Measurements from ENCODE around the gene PTPRN2.

Gene PTPRN2

GRCh38 chr7:157793973-157794745 is 793.5 kb downstream of the PTPRN2 start:
- Mint-ChIP-seq H3K4me1 (no peaks in the 10 kb centered on the region), H3K9me3 (no peaks in the 10 kb centered on the region), H3K27ac (no peak overlapping the region), H3K4me3 (no peak overlapping the region), H3K36me3 (no peaks in the 10 kb centered on the region), H3K27me3 (no peaks in the 10 kb centered on the region)
- DNase-seq, result no peak
- CTCF ChIA-PET, result no interaction called here

DNA sequence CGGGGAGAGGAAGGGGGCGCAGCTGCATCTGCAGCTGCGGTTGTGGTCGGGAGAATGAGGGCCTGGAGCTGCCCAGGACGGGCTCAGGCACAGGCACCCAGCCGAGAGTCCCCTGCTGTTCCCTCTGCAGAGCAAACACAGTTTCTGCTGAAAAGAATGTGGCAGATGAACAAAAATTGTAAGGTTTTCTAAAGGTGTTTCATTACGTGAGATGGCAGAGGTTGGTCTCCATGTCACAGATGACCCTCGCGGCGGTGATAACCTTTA is 794.6 kb downstream of the PTPRN2 start:
- CTCF ChIA-PET, result no interaction called here
- no peak for DNase-seq

GRCh38 chr7:157792241-157793086 is 795.2 kb downstream of the PTPRN2 start:
- H3K4me3 Mint-ChIP-seq, result no peak overlapping the region
- CTCF ChIA-PET, result no interaction called here
- DNase-seq, result no peak
- H3K27me3 Mint-ChIP-seq, result no peaks in the 10 kb centered on the region
- no peaks in the 10 kb centered on the region for H3K9me3 Mint-ChIP-seq
- no peak overlapping the region for H3K27ac Mint-ChIP-seq
- H3K4me1 Mint-ChIP-seq, result no peaks in the 10 kb centered on the region
- no peaks in the 10 kb centered on the region for H3K36me3 Mint-ChIP-seq

More for the DNA sequence above, 794.6 kb downstream of the PTPRN2 start:
- Mint-ChIP-seq H3K27me3 (no peaks in the 10 kb centered on the region), H3K27ac (no peak overlapping the region), H3K4me1 (no peaks in the 10 kb centered on the region), H3K9me3 (no peaks in the 10 kb centered on the region), H3K4me3 (no peak overlapping the region), H3K36me3 (no peaks in the 10 kb centered on the region)

GRCh38 chr7:157791666-157792065 is 796.0 kb downstream of the PTPRN2 start:
- H3K27ac Mint-ChIP-seq, result no peak overlapping the region
- DNase-seq, result no peak
- H3K36me3 Mint-ChIP-seq, result no peaks in the 10 kb centered on the region
- no peak overlapping the region for H3K4me3 Mint-ChIP-seq
- no peaks in the 10 kb centered on the region for H3K4me1 Mint-ChIP-seq
- H3K9me3 Mint-ChIP-seq, result no peaks in the 10 kb centered on the region
- H3K27me3 Mint-ChIP-seq, result no peaks in the 10 kb centered on the region
- CTCF ChIA-PET, result no interaction called here

GRCh38 chr7:157791261-157791660 is 796.4 kb downstream of the PTPRN2 start:
- CTCF ChIA-PET, result no interaction called here
- H3K9me3 Mint-ChIP-seq, result no peaks in the 10 kb centered on the region
- no peaks in the 10 kb centered on the region for H3K27me3 Mint-ChIP-seq
- H3K27ac Mint-ChIP-seq, result no peak overlapping the region
- DNase-seq, result no peak
- H3K36me3 Mint-ChIP-seq, result no peaks in the 10 kb centered on the region
- no peak overlapping the region for H3K4me3 Mint-ChIP-seq
- no peaks in the 10 kb centered on the region for H3K4me1 Mint-ChIP-seq

- Mint-ChIP-seq H3K27me3 (no peaks in the 10 kb centered on the region), H3K9me3 (no peaks in the 10 kb centered on the region), H3K4me1 (no peaks in the 10 kb centered on the region), H3K36me3 (no peaks in the 10 kb centered on the region), H3K27ac (no peak overlapping the region), H3K4me3 (no peak overlapping the region)
- no peak for DNase-seq
- CTCF ChIA-PET, result no interaction called here
These were observed 797.7 kb downstream of the PTPRN2 start for GRCh38 chr7:157789942-157790341.

DNA sequence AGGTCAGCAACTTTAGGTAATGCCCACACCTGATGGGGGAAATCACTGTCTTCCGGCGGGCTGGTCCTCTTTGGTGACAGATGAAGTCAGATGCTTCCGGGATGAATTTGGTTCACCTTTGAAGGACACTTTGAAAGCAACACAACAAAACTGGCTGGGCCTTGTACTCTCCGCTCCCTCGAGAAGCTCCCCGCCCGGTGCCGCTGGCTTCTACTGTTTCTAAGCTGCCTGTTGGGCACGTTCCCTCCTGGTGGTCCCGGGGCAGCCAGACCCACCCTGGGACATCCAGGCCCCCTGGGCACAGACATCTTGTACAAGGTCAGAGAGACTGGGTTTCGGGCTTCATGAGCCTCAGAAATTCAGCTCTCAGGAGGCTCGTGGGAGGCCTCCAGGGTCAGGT is 798.5 kb downstream of the PTPRN2 start:
- H3K27ac Mint-ChIP-seq, result no peak overlapping the region
- CTCF ChIA-PET, result no interaction called here
- H3K27me3 Mint-ChIP-seq, result no peaks in the 10 kb centered on the region
- DNase-seq, result no peak
- no peaks in the 10 kb centered on the region for H3K36me3 Mint-ChIP-seq
- no peak overlapping the region for H3K4me3 Mint-ChIP-seq
- H3K4me1 Mint-ChIP-seq, result no peaks in the 10 kb centered on the region
- no peaks in the 10 kb centered on the region for H3K9me3 Mint-ChIP-seq

DNA sequence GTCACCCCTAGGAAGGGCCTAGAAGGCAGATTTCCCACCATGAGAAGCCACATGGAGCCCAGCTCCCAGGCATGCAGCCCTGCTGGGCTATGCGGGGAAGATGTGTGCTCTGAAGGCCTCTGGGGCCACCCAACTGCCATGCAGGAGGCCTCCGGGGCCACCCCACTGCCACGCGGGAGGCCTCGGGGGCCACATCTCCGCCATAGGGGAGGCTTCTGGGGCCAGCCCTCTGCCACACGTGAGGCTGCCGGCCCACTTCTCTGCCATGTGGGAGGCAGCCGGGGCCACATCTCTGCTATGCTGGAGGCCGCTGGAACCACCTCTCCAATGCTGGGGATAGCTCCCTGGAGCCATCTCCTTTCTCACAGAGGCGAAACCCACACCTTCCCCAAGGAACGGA is 799.0 kb downstream of the PTPRN2 start:
- H3K36me3 Mint-ChIP-seq, result no peaks in the 10 kb centered on the region
- CTCF ChIA-PET, result no interaction called here
- H3K27me3 Mint-ChIP-seq, result no peaks in the 10 kb centered on the region
- H3K4me3 Mint-ChIP-seq, result no peak overlapping the region
- no peaks in the 10 kb centered on the region for H3K4me1 Mint-ChIP-seq
- DNase-seq, result no peak
- H3K9me3 Mint-ChIP-seq, result no peaks in the 10 kb centered on the region
- H3K27ac Mint-ChIP-seq, result no peak overlapping the region

- Mint-ChIP-seq H3K9me3 (no peaks in the 10 kb centered on the region), H3K27ac (no peak overlapping the region), H3K27me3 (no peaks in the 10 kb centered on the region), H3K4me1 (no peaks in the 10 kb centered on the region), H3K4me3 (no peak overlapping the region), H3K36me3 (no peaks in the 10 kb centered on the region)
- no peak for DNase-seq
- CTCF ChIA-PET, result no interaction called here
These were observed 800.3 kb downstream of the PTPRN2 start for GRCh38 chr7:157787275-157787701.

- Mint-ChIP-seq H3K9me3 (no peaks in the 10 kb centered on the region), H3K27me3 (no peaks in the 10 kb centered on the region), H3K36me3 (no peaks in the 10 kb centered on the region), H3K4me1 (no peaks in the 10 kb centered on the region), H3K4me3 (no peak overlapping the region), H3K27ac (no peak overlapping the region)
- CTCF ChIA-PET, result no interaction called here
- DNase-seq, result no peak
These were observed 801.0 kb downstream of the PTPRN2 start for GRCh38 chr7:157786375-157787274.

GRCh38 chr7:157785486-157786186 is 802.0 kb downstream of the PTPRN2 start:
- H3K36me3 Mint-ChIP-seq, result no peaks in the 10 kb centered on the region
- H3K9me3 Mint-ChIP-seq, result no peaks in the 10 kb centered on the region
- no peak overlapping the region for H3K4me3 Mint-ChIP-seq
- H3K4me1 Mint-ChIP-seq, result no peaks in the 10 kb centered on the region
- CTCF ChIA-PET, result no interaction called here
- H3K27ac Mint-ChIP-seq, result no peak overlapping the region
- DNase-seq, result no peak
- H3K27me3 Mint-ChIP-seq, result no peaks in the 10 kb centered on the region

DNA sequence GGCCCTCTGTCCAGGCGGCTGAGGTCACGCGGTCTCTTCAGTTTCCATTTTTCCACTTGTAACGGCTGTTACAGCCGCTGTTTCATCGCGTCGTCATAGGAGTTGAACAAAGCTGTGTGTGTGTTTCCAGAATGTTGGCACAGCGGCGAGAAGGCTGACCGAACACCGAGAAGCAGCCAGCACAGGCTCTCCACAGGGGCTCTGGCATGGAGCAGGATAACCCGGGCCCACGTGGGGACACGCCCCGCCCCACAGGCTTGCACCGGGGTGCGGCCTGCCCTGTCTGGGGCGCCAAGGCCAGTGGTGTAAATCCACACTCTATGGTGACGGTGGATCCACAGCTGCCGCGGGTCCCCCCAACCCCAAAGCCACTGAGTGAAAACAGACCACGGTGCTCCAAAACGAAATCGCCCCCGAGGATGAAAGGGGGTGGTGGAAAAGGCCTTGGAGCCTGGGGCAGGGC is 802.6 kb downstream of the PTPRN2 start:
- CTCF ChIA-PET, result no interaction called here
- H3K4me3 Mint-ChIP-seq, result no peak overlapping the region
- no peak for DNase-seq
- no peaks in the 10 kb centered on the region for H3K4me1 Mint-ChIP-seq
- no peaks in the 10 kb centered on the region for H3K36me3 Mint-ChIP-seq
- no peaks in the 10 kb centered on the region for H3K9me3 Mint-ChIP-seq
- H3K27ac Mint-ChIP-seq, result no peak overlapping the region
- no peaks in the 10 kb centered on the region for H3K27me3 Mint-ChIP-seq

GRCh38 chr7:157784041-157784835 is 803.4 kb downstream of the PTPRN2 start:
- Mint-ChIP-seq H3K4me1 (no peaks in the 10 kb centered on the region), H3K9me3 (no peaks in the 10 kb centered on the region), H3K27ac (no peak overlapping the region), H3K4me3 (no peak overlapping the region), H3K27me3 (no peaks in the 10 kb centered on the region), H3K36me3 (no peaks in the 10 kb centered on the region)
- DNase-seq, result no peak
- CTCF ChIA-PET, result no interaction called here

Measured in activated naive CD4-positive, alpha-beta T cell treated with anti-CD3 and anti-CD28 coated beads, Interleukin-2, amount 10 ng/mL, durations not matched to agents 7 days and 5 days (primary cell).